Chondrocyte (in vitro differentiated cells): ENCODE measurements around the gene CTBP1. TPM values are rescaled to one million over a fixed set of nuclear protein-coding genes. Genes with fewer than 3 reads are reported as not detected.
A peak's percentile ranks its signal among the peaks of the same experiment; 100 is the strongest.

ENCODE experiments used
- DNase-seq: peaks from one replicate; pipeline ENCODE4 v3.0.0; 2021; ENCODE audit warnings: mixed read lengths, low spot score
- H3K27ac Mint-ChIP-seq: one replicate; pipeline ENCODE4 v1.8.0; 2021; ENCODE audit warnings: mild to moderate bottlenecking, moderate library complexity, mixed read lengths; ENCODE audit not compliant: unreplicated experiment
- H3K27me3 Mint-ChIP-seq: 2 replicates; pipeline ENCODE4 v1.8.0; 2021; ENCODE audit warnings: low read depth, mixed read lengths
- H3K36me3 Mint-ChIP-seq: 2 replicates; pipeline ENCODE4 v1.8.0; 2021; ENCODE audit warnings: low read depth, mixed read lengths
- H3K4me1 Mint-ChIP-seq: 2 replicates; pipeline ENCODE4 v1.8.0; 2021; ENCODE audit warnings: low read depth, mild to moderate bottlenecking, mixed read lengths
- H3K4me3 Mint-ChIP-seq: one replicate; pipeline ENCODE4 v1.8.0; 2021; ENCODE audit warnings: mild to moderate bottlenecking, moderate library complexity, mixed read lengths; ENCODE audit not compliant: unreplicated experiment
- H3K9me3 Mint-ChIP-seq: 2 replicates; pipeline ENCODE4 v1.8.0; 2021; ENCODE audit warnings: low read depth, mixed read lengths
- CTCF ChIP-seq: fragments of 200-600 bp; sonication (generic); IDR thresholded peaks from 2 replicates; pipeline ENCODE4 v1.5.0; 2021; ENCODE audit warnings: antibody characterized with exemption, mild to moderate bottlenecking, moderate library complexity
- total RNA-seq: library from RNA; stranded (reverse); gene quantifications from 3 replicates; pipeline ENCODE4 v1.2.1, GENCODE V29; 2021

Gene CTBP1
- total RNA-seq, 1 donor from 2014 or later: 151 TPM

- TF ChIP-seq CTCF: no peak
- no peak for DNase-seq
- peaks cover 55% of the 10 kb centered on the region for H3K9me3 Mint-ChIP-seq
- no peak overlapping the region for H3K27ac Mint-ChIP-seq
- H3K4me3 Mint-ChIP-seq: no peak overlapping the region
- no peaks in the 10 kb centered on the region for H3K27me3 Mint-ChIP-seq
- H3K4me1 Mint-ChIP-seq: peaks cover 15% of the 10 kb centered on the region
- peaks cover 29% of the 10 kb centered on the region for H3K36me3 Mint-ChIP-seq
Observed at GRCh38 chr4:1253831-1254230, 4.9 kb upstream of the CTBP1 start.

DNA sequence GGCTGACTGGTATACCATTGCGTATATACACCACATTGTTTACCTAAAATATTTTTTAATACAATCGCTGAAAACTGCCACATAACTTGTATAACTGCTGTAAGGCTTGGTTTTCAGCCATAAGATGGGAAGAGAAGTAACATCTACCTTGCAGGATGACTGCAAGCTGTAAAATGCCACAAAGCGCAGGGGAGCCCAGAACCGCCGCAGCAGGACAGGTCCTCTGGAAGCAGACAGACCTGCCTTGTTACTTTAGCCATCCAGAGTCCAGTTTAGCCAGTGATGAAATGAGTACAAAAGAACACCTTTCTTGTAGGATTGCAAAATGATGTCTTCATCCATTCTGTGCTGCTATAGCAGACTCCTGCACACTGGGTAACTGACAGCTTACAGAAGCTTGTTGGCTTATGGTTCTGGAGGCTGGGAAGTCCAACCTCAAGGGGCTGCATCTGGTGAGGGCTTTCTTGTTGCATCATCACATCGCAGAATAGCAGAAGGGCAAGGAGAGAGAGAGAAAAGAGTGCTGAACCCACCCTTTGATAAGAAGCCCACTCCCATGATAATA lies 4.1 kb upstream of the CTBP1 start:
- H3K27me3 Mint-ChIP-seq: no peaks in the 10 kb centered on the region
- H3K4me3 Mint-ChIP-seq: no peak overlapping the region
- H3K9me3 Mint-ChIP-seq: peaks cover 49% of the 10 kb centered on the region
- no peak for DNase-seq
- H3K27ac Mint-ChIP-seq: no peak overlapping the region
- H3K4me1 Mint-ChIP-seq: peaks cover 15% of the 10 kb centered on the region
- H3K36me3 Mint-ChIP-seq: peaks cover 25% of the 10 kb centered on the region
- TF ChIP-seq CTCF: no peak

GRCh38 chr4:1251773-1252066 lies 2.8 kb upstream of the CTBP1 start:
- Mint-ChIP-seq H3K36me3 (peaks cover 23% of the 10 kb centered on the region), H3K4me3 (no peak overlapping the region), H3K27me3 (no peaks in the 10 kb centered on the region), H3K9me3 (peaks cover 40% of the 10 kb centered on the region), H3K27ac (no peak overlapping the region), H3K4me1 (peaks cover 20% of the 10 kb centered on the region)
- DNase-seq: no peak
- TF ChIP-seq CTCF: no peak

DNA sequence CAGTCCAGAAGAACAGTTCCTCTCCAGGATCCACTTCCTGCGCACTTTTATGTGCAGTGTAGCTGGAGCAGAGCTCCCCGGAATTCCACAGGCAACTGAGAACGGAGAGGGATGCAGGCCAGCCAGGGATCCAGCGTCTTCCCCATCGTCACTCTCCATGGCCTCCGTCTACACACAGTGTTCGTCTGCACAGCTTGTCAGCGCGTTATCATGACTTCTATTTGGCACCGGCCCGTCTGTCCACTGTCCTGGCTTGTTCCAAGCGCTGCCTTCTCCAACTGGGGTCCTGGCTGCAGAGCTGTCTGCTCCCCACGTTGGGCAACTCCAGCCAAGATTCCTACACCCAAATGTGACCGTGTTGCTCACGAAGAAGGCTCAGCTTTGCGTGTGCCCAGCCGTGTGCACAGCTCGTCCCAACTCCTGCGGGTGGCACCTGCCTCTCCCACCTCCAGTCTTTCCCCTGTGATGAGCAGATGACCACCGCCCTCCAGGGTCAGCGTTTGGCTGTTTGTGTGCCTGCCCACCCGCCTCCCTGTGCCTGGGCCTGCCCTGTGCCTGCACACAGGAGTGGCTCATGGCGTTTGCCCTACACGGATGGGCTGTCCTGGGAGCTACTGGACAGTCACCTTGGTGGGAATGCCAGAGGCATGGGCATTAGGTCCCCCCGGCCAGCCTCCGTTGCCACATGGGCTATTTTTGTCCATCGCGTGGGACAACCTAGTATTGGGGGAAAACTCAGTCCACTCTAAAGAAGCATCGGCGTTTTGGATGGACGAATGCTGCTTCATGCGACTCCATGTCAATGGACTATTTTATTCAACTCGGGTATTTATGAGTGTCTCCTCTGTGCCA lies 2.2 kb upstream of the CTBP1 start:
- no peak for TF ChIP-seq CTCF
- Mint-ChIP-seq H3K27ac (no peak overlapping the region), H3K4me3 (peak overlapping the region; percentile 31), H3K4me1 (peaks cover 26% of the 10 kb centered on the region), H3K9me3 (peaks cover 37% of the 10 kb centered on the region), H3K36me3 (peaks cover 22% of the 10 kb centered on the region), H3K27me3 (no peaks in the 10 kb centered on the region)
- no peak for DNase-seq

DNA sequence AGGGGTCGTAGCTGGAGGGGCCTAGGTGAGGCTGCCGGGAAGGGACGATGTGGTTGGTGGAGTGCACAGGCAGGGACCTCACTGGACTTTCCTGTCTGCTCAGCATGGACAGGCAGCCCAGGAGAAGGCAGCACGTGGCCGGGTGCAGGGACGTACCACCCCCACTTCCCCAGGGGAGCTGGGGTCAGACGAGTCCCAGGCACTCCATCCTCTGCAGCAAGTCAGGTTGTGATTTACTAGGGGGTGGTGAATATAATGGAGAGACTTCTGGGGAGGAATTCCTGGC lies 1.5 kb upstream of the CTBP1 start:
- no peaks in the 10 kb centered on the region for H3K27me3 Mint-ChIP-seq
- peaks cover 22% of the 10 kb centered on the region for H3K36me3 Mint-ChIP-seq
- no peak for TF ChIP-seq CTCF
- peak overlapping the region; percentile 38 for H3K4me3 Mint-ChIP-seq
- peaks cover 33% of the 10 kb centered on the region for H3K9me3 Mint-ChIP-seq
- DNase-seq: no peak
- H3K4me1 Mint-ChIP-seq: peaks cover 32% of the 10 kb centered on the region
- H3K27ac Mint-ChIP-seq: no peak overlapping the region
